ENCODE data around the gene GRIK2. TPM values are rescaled to one million over a fixed set of nuclear protein-coding genes. Genes with fewer than 3 reads are reported as not detected.

GRIK2 gene
- total RNA-seq, 1 experiment from 2014 or later: 0.61 TPM

DNA sequence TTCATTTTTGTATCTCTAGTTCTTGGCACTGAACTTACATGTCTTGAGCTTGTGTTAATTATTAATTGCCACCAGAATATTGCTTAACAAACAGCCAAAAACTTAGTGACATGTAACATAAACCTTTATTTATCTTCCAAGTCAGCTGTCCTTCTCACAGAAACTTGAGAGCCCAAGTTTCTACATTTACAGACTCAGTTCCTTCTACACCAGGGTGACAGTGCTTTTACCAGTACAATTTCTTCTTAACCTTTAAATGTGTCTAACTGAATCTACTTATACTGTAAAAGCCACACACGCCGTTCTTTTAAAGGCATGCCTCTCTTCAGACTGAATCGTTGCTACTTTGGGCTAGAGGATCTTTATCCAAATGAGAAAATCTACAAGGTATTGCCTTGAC lies 539.2 kb downstream of the GRIK2 start:
- CTCF ChIA-PET: no interaction called here
- intact Hi-C loops (cut with micrococcal nuclease; ENCODE audit: unreplicated experiment): no loop called here

DNA sequence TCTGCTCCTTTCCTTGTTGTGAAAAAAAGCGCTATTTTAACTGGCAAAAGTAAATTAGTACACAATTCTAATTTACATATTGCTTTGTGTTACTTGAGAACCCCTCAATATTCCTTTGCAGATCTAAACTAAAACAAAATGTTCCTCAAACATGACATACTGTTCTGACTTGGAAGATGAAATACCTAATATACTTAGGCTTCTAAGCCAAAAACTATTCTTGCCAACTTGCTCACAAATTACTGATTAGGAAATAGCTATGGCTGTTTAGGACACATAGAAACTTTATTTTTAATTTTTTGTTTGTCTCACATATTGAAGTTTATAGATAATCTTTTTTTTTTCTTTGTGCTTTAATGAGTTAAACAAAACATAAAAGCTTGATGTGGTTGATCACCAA lies 542.2 kb downstream of the GRIK2 start:
- H3K79me2 ChIP-seq (ENCODE audit: low read depth): no peaks in the 10 kb centered on the region
- no peak overlapping the region for H3K4me2 ChIP-seq
- no peaks in the 10 kb centered on the region for H4K20me1 ChIP-seq (ENCODE audit: insufficient read depth)
- no peaks in the 10 kb centered on the region for H3K36me3 ChIP-seq (ENCODE audit: low read depth)
- no peaks in the 10 kb centered on the region for H3F3A ChIP-seq (ENCODE audit: insufficient read depth, low read depth)
- intact Hi-C loops (cut with micrococcal nuclease; ENCODE audit: unreplicated experiment): no loop called here
- no peaks in the 10 kb centered on the region for H3K4me1 ChIP-seq (replicated peaks; ENCODE audit: insufficient read depth)
- H2AFZ ChIP-seq: peak overlapping the region; percentile 19; the same call in 1 of the 2 replicates
- no peak for DNase-seq
- TF ChIP-seq EZH2 (IDR thresholded peaks at IDR 0.05; ENCODE audit: low read depth): no peak
- TF ChIP-seq, protein P1, sequence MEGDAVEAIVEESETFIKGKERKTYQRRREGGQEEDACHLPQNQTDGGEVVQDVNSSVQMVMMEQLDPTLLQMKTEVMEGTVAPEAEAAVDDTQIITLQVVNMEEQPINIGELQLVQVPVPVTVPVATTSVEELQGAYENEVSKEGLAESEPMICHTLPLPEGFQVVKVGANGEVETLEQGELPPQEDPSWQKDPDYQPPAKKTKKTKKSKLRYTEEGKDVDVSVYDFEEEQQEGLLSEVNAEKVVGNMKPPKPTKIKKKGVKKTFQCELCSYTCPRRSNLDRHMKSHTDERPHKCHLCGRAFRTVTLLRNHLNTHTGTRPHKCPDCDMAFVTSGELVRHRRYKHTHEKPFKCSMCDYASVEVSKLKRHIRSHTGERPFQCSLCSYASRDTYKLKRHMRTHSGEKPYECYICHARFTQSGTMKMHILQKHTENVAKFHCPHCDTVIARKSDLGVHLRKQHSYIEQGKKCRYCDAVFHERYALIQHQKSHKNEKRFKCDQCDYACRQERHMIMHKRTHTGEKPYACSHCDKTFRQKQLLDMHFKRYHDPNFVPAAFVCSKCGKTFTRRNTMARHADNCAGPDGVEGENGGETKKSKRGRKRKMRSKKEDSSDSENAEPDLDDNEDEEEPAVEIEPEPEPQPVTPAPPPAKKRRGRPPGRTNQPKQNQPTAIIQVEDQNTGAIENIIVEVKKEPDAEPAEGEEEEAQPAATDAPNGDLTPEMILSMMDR (conservative IDR thresholded peaks at IDR 0.05): no peak
- no peaks in the 10 kb centered on the region for H3K9me3 ChIP-seq (ENCODE audit: insufficient read depth, low read depth)
- POLR2A ChIA-PET (ENCODE audit: unreplicated experiment): interaction anchor here (0.7 to 0.8 kb wide), 2 partner anchors 22 to 334 kb away, joined by 3 to 5 read pairs; no protein-coding TSS in a partner anchor
- no peak overlapping the region for H3K4me3 ChIP-seq
- no peaks in the 10 kb centered on the region for H3K27me3 ChIP-seq (ENCODE audit: insufficient read depth, low read depth)
- no peak overlapping the region for H3K27ac ChIP-seq
- BruUV-seq (replicated peaks): no TSS peak
- no peaks in the 10 kb centered on the region; the same call in 1 of the 2 replicates for H3K9me2 ChIP-seq (ENCODE audit: insufficient read depth)
- CTCF ChIA-PET: no interaction called here

More for the DNA sequence above, 539.2 kb downstream of the GRIK2 start:
- Histone ChIP-seq H3K27ac (no peak overlapping the region), H3K79me2 (ENCODE audit: low read depth) (no peaks in the 10 kb centered on the region), H3F3A (ENCODE audit: insufficient read depth, low read depth) (no peaks in the 10 kb centered on the region), H3K4me2 (no peak overlapping the region), H2AFZ (no peak overlapping the region), H3K27me3 (ENCODE audit: insufficient read depth, low read depth) (no peaks in the 10 kb centered on the region), H3K9me2 (ENCODE audit: insufficient read depth) (no peaks in the 10 kb centered on the region; the same call in 1 of the 2 replicates), H3K4me3 (no peak overlapping the region), H4K20me1 (ENCODE audit: insufficient read depth) (no peaks in the 10 kb centered on the region), H3K36me3 (ENCODE audit: low read depth) (no peaks in the 10 kb centered on the region), H3K4me1 (replicated peaks; ENCODE audit: insufficient read depth) (no peaks in the 10 kb centered on the region), H3K9me3 (ENCODE audit: insufficient read depth, low read depth) (no peaks in the 10 kb centered on the region)
- no peak for DNase-seq
- no peak for TF ChIP-seq EZH2 (IDR thresholded peaks at IDR 0.05; ENCODE audit: low read depth)
- TF ChIP-seq, protein P1 (conservative IDR thresholded peaks at IDR 0.05): no peak
- BruUV-seq (replicated peaks): no TSS peak
- POLR2A ChIA-PET (ENCODE audit: unreplicated experiment): no interaction called here

DNA sequence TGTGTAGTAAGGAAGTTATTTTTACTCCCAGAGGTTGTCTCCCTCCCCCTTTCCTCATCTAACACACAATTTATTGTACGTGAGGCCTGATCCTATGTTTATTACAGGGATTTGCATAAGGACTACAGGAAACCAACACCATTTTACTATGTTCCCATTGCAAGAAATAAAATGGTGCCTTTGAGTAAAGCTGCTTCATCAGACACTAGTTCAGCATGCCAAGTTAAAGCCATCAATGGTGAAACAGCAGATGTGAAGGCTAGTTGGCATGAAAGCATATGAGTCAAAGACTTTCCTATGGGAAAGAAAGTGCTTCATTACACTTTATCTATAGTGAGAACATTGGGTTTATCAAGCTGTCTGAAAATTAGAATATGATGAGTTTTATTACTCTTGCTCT lies 543.0 kb downstream of the GRIK2 start:
- DNase-seq: no peak
- no peaks in the 10 kb centered on the region for H4K20me1 ChIP-seq (ENCODE audit: insufficient read depth)
- H3K27ac ChIP-seq: no peak overlapping the region
- H3F3A ChIP-seq (ENCODE audit: insufficient read depth, low read depth): no peaks in the 10 kb centered on the region
- no TSS peak for BruUV-seq (replicated peaks)
- no peaks in the 10 kb centered on the region for H3K79me2 ChIP-seq (ENCODE audit: low read depth)
- no peaks in the 10 kb centered on the region for H3K9me3 ChIP-seq (ENCODE audit: insufficient read depth, low read depth)
- H3K4me1 ChIP-seq (replicated peaks; ENCODE audit: insufficient read depth): no peaks in the 10 kb centered on the region
- H3K4me2 ChIP-seq: no peak overlapping the region
- no peak overlapping the region for H3K4me3 ChIP-seq
- H2AFZ ChIP-seq: no peak overlapping the region
- ChIA-PET CTCF (no interaction called here), POLR2A (ENCODE audit: unreplicated experiment) (no interaction called here)
- H3K9me2 ChIP-seq (ENCODE audit: insufficient read depth): no peaks in the 10 kb centered on the region; the same call in 1 of the 2 replicates
- no peaks in the 10 kb centered on the region for H3K36me3 ChIP-seq (ENCODE audit: low read depth)
- intact Hi-C loops (cut with micrococcal nuclease; ENCODE audit: unreplicated experiment): no loop called here
- TF ChIP-seq, protein P1 (conservative IDR thresholded peaks at IDR 0.05): no peak
- TF ChIP-seq EZH2 (IDR thresholded peaks at IDR 0.05; ENCODE audit: low read depth): no peak
- H3K27me3 ChIP-seq (ENCODE audit: insufficient read depth, low read depth): no peaks in the 10 kb centered on the region

Data from PC-9 (cell line).